CD4-positive, alpha-beta memory T cell (primary cell): Measurements from ENCODE around the gene ACAD9. TPM values are rescaled to one million over a fixed set of nuclear protein-coding genes. Genes with fewer than 3 reads are reported as not detected.
A peak's percentile ranks its signal among the peaks of the same experiment; 100 is the strongest.
"Not testable (repeated sequence)": the region's sequence is repeated elsewhere in the genome, so short reads cannot be mapped to it uniquely, and the experiment has no call there.

Source experiments
- CTCF ChIA-PET: fragments of 350-600 bp; sonication (Branson Sonifier 250); formaldehyde crosslinking; loops from one replicate; lab custom pipeline; 2021; ENCODE audit warnings: inconsistent platforms; ENCODE audit not compliant: partially characterized antibody; lab: Charles Lee
- POLR2A ChIA-PET: fragments of 350-600 bp; sonication (Branson Sonifier 250); formaldehyde crosslinking; loops from one replicate; lab custom pipeline; 2021; ENCODE audit not compliant: partially characterized antibody; lab: Charles Lee
- DNase-seq, 5 donors: peaks; one replicate each; pipeline versions ENCODE4 v3.0.0 to v3.0.0-alpha.2; 2020 to 2022; ENCODE audit warnings: mixed read lengths in 1 of 5
- H3K27ac ChIP-seq: one replicate; pipeline ENCODE4 v1.7.0; 2013; ENCODE audit warnings: low read depth, low read length
- H3K27me3 ChIP-seq: 2 replicates; pipeline ENCODE4 v1.7.0; 2013; ENCODE audit warnings: mild to moderate bottlenecking, low read length, moderate library complexity; ENCODE audit not compliant: insufficient read depth
- H3K36me3 ChIP-seq: 2 replicates; pipeline ENCODE4 v1.7.0; 2013; ENCODE audit warnings: mild to moderate bottlenecking, low read length, moderate library complexity; ENCODE audit not compliant: insufficient read depth
- H3K4me1 ChIP-seq: 2 replicates; pipeline ENCODE4 v1.7.0; 2013; ENCODE audit warnings: mild to moderate bottlenecking, low read length, moderate library complexity; ENCODE audit not compliant: insufficient read depth
- H3K4me3 ChIP-seq, 2 donors: one replicate each; pipeline ENCODE4 v1.7.0; 2013; ENCODE audit warnings: low read length in 2 of 2, mild to moderate bottlenecking in 1 of 2
- H3K9me3 ChIP-seq, 2 donors: one replicate each; pipeline ENCODE4 v1.7.0; 2013; ENCODE audit warnings: low read length in 2 of 2, control low read depth in 1 of 2; ENCODE audit not compliant: control insufficient read depth in 1 of 2
- H3K27ac Mint-ChIP-seq, 7 donors: one replicate each; pipeline ENCODE4 v1.8.0; 2020 to 2021; ENCODE audit warnings: mixed read lengths in 7 of 7, mild to moderate bottlenecking in 6 of 7, inconsistent platforms in 3 of 7, moderate library complexity in 3 of 7
- H3K27me3 Mint-ChIP-seq, 2 donors: one replicate each; pipeline ENCODE4 v1.8.0; 2020 to 2021; ENCODE audit warnings: mixed read lengths in 2 of 2
- H3K36me3 Mint-ChIP-seq, 2 donors: one replicate each; pipeline ENCODE4 v1.8.0; 2020 to 2021; ENCODE audit warnings: mixed read lengths in 2 of 2, inconsistent platforms in 1 of 2, mild to moderate bottlenecking in 1 of 2
- H3K4me1 Mint-ChIP-seq, 4 donors: one replicate each; pipeline ENCODE4 v1.8.0; 2020 to 2021; ENCODE audit warnings: mixed read lengths in 4 of 4, mild to moderate bottlenecking in 1 of 4
- H3K4me3 Mint-ChIP-seq, 8 donors: one replicate each; pipeline ENCODE4 v1.8.0; 2020 to 2021; ENCODE audit warnings: mixed read lengths in 8 of 8, mild to moderate bottlenecking in 7 of 8, moderate library complexity in 6 of 8, inconsistent platforms in 3 of 8
- H3K9me3 Mint-ChIP-seq, 8 donors: one replicate each; pipeline ENCODE4 v1.8.0; 2020 to 2021; ENCODE audit warnings: mixed read lengths in 8 of 8, mild to moderate bottlenecking in 5 of 8, inconsistent platforms in 3 of 8, moderate library complexity in 1 of 8
- intact Hi-C: fragments of 100-400 bp; cut with micrococcal nuclease; formaldehyde crosslinking; loops from one replicate; pipeline ENCODE4 v1.15.1; 2023
- polyA plus RNA-seq, 2 donors: library from polyadenylated mRNA; unstranded; fragments of 300-500 nt; fragmentation: Illumina TruSeq; gene quantifications; one replicate each; pipeline ENCODE4 v1.2.3, GENCODE V29; 2021
- total RNA-seq, 2 experiments: library from RNA; stranded (reverse); gene quantifications; one replicate each; pipeline ENCODE4 v1.2.3, GENCODE V29; 2021

ACAD9 gene
- total and polyA plus RNA-seq, 4 experiments from 2014 or later, result 12.9 to 62.2 (median 37.8) TPM

GRCh38 chr3:128919988-128920387 is 40.6 kb downstream of the ACAD9 start:
- no peak for DNase-seq
- Mint-ChIP-seq H3K4me1 (peaks cover 26 to 42% (median 37%) of the 10 kb centered on the region in 4 donors), H3K4me3 (no peak overlapping the region), H3K27ac (peak overlapping the region in 1 of 7 donors; percentile 58), H3K9me3 (peaks cover 0 to 8% (median under 1%) of the 10 kb centered on the region in 8 donors), H3K36me3 (peaks cover 15 to 37% of the 10 kb centered on the region in 2 donors), H3K27me3 (no peaks in the 10 kb centered on the region)
- Histone ChIP-seq H3K27ac (no peak overlapping the region), H3K9me3 (no peaks in the 10 kb centered on the region), H3K4me1 (peaks cover 20% of the 10 kb centered on the region), H3K36me3 (no peaks in the 10 kb centered on the region), H3K27me3 (no peaks in the 10 kb centered on the region), H3K4me3 (no peak overlapping the region)
- POLR2A ChIA-PET, result interaction anchor here (0.6 to 1.0 kb wide), 2 partner anchors 131 to 239 kb away, joined by 3 read pairs; no protein-coding TSS in a partner anchor
- CTCF ChIA-PET, result no interaction called here
- intact Hi-C loops, result no loop called here

GRCh38 chr3:128922804-128923459 is 43.5 kb downstream of the ACAD9 start:
- H3K4me3 ChIP-seq, result peak overlapping the region; percentile 29 to 74
- peak; percentile 55 to 64 (median 57) for DNase-seq
- peaks cover 20% of the 10 kb centered on the region for H3K4me1 ChIP-seq
- intact Hi-C loops, result loop anchor here (1.0 to 2.0 kb wide), 6 partner anchors 44 to 306 kb away; partner anchors contain the start of gene ACAD9
- H3K27me3 ChIP-seq, result no peaks in the 10 kb centered on the region
- Mint-ChIP-seq H3K27me3 (no peaks in the 10 kb centered on the region), H3K4me3 (peak overlapping the region; percentile 82 to 90 (median 85)), H3K4me1 (peaks cover 26 to 45% (median 37%) of the 10 kb centered on the region in 4 donors), H3K36me3 (peaks cover 4 to 21% of the 10 kb centered on the region in 2 donors), H3K9me3 (peaks cover 0 to 8% (median under 1%) of the 10 kb centered on the region in 8 donors), H3K27ac (peak overlapping the region; percentile 70 to 91 (median 88))
- H3K36me3 ChIP-seq, result no peaks in the 10 kb centered on the region
- no peak overlapping the region for H3K27ac ChIP-seq
- no peaks in the 10 kb centered on the region for H3K9me3 ChIP-seq
- CTCF ChIA-PET, result interaction anchor here (0.9 to 5.2 kb wide), 15 partner anchors 11 to 305 kb away, joined by 3 to 66 read pairs (median 5); partner anchors contain the start of gene ACAD9
- POLR2A ChIA-PET, result interaction anchor here (0.8 to 2.7 kb wide), 14 partner anchors 10 to 393 kb away, joined by 3 to 21 read pairs (median 4); partner anchors contain the start of genes ACAD9 and RAB43

- Mint-ChIP-seq H3K27me3 (no peaks in the 10 kb centered on the region), H3K36me3 (peaks cover 3 to 17% of the 10 kb centered on the region in 2 donors), H3K9me3 (peaks cover 0 to 8% (median under 1%) of the 10 kb centered on the region in 8 donors), H3K4me1 (peaks cover 26 to 45% (median 37%) of the 10 kb centered on the region in 4 donors), H3K27ac (peak overlapping the region; percentile 70 to 91 (median 88)), H3K4me3 (peak overlapping the region; percentile 82 to 90 (median 85))
- H3K4me1 ChIP-seq, result peaks cover 20% of the 10 kb centered on the region
- H3K36me3 ChIP-seq, result no peaks in the 10 kb centered on the region
- H3K4me3 ChIP-seq, result peak overlapping the region; percentile 29 to 74
- intact Hi-C loops, result loop anchor here (1.0 to 2.0 kb wide), 6 partner anchors 44 to 306 kb away; partner anchors contain the start of gene ACAD9
- H3K27ac ChIP-seq, result no peak overlapping the region
- no peaks in the 10 kb centered on the region for H3K27me3 ChIP-seq
- CTCF ChIA-PET, result interaction anchor here (0.9 to 5.2 kb wide), 17 partner anchors 10 to 309 kb away, joined by 3 to 66 read pairs (median 5); partner anchors contain the start of gene ACAD9
- POLR2A ChIA-PET, result interaction anchor here (0.8 to 2.7 kb wide), 12 partner anchors 9 to 306 kb away, joined by 3 to 21 read pairs (median 4); partner anchors contain the start of genes ACAD9 and RAB43
- peak in 4 of 5 donors; percentile 29 to 40 (median 34) for DNase-seq
- H3K9me3 ChIP-seq, result no peaks in the 10 kb centered on the region
These were observed 44.2 kb downstream of the ACAD9 start for GRCh38 chr3:128923576-128923975.

GRCh38 chr3:128923986-128924385 is 44.6 kb downstream of the ACAD9 start:
- not testable (repeated sequence) for H3K9me3 Mint-ChIP-seq, H3K27ac ChIP-seq, H3K27me3 ChIP-seq, H3K27me3 Mint-ChIP-seq, DNase-seq, H3K36me3 ChIP-seq, H3K9me3 ChIP-seq
- peaks cover 26 to 45% (median 37%) of the 10 kb centered on the region in 4 donors for H3K4me1 Mint-ChIP-seq
- peak overlapping the region; percentile 70 to 91 (median 87) for H3K27ac Mint-ChIP-seq
- H3K4me1 ChIP-seq, result peaks cover 20% of the 10 kb centered on the region
- peak overlapping the region in 1 of 2 donors; percentile 74 for H3K4me3 ChIP-seq
- CTCF ChIA-PET, result interaction anchor here (0.7 to 5.2 kb wide), 16 partner anchors 12 to 310 kb away, joined by 3 to 66 read pairs (median 5); partner anchors contain the start of gene ACAD9
- POLR2A ChIA-PET, result interaction anchor here (0.8 to 2.7 kb wide), 10 partner anchors 9 to 306 kb away, joined by 3 to 21 read pairs (median 6); partner anchors contain the start of genes ACAD9 and RAB43
- peak overlapping the region; percentile 82 to 90 (median 85) for H3K4me3 Mint-ChIP-seq
- intact Hi-C loops, result loop anchor here (1.0 to 2.0 kb wide), 6 partner anchors 45 to 307 kb away; partner anchors contain the start of gene ACAD9
- H3K36me3 Mint-ChIP-seq, result peaks cover 1 to 15% of the 10 kb centered on the region in 2 donors

GRCh38 chr3:128929364-128929763 is 49.9 kb downstream of the ACAD9 start:
- Mint-ChIP-seq H3K4me1 (peaks cover 0 to 9% (median 3%) of the 10 kb centered on the region in 4 donors), H3K36me3 (no peaks in the 10 kb centered on the region)

GRCh38 chr3:128931046-128931445 is 51.6 kb downstream of the ACAD9 start:
- H3K27ac ChIP-seq, result no peak overlapping the region
- peaks cover 0 to 2% (median 0%) of the 10 kb centered on the region in 8 donors for H3K9me3 Mint-ChIP-seq
- H3K4me3 Mint-ChIP-seq, result no peak overlapping the region
- peaks cover 3 to 4% of the 10 kb centered on the region in 2 donors for H3K27me3 Mint-ChIP-seq
- H3K36me3 Mint-ChIP-seq, result no peaks in the 10 kb centered on the region
- POLR2A ChIA-PET, result no interaction called here
- H3K4me3 ChIP-seq, result no peak overlapping the region
- CTCF ChIA-PET, result no interaction called here
- intact Hi-C loops, result no loop called here
- no peaks in the 10 kb centered on the region for H3K27me3 ChIP-seq
- no peaks in the 10 kb centered on the region for H3K9me3 ChIP-seq
- no peaks in the 10 kb centered on the region for H3K4me1 Mint-ChIP-seq
- H3K4me1 ChIP-seq, result no peaks in the 10 kb centered on the region
- no peak for DNase-seq
- H3K36me3 ChIP-seq, result no peaks in the 10 kb centered on the region
- no peak overlapping the region for H3K27ac Mint-ChIP-seq

More at GRCh38 chr3:128929364-128929763, 49.9 kb downstream of the ACAD9 start:
- Histone ChIP-seq H3K4me3 (no peak overlapping the region), H3K9me3 (no peaks in the 10 kb centered on the region), H3K4me1 (no peaks in the 10 kb centered on the region), H3K27me3 (no peaks in the 10 kb centered on the region), H3K27ac (no peak overlapping the region), H3K36me3 (no peaks in the 10 kb centered on the region)
- Mint-ChIP-seq H3K27ac (no peak overlapping the region), H3K27me3 (peaks cover 0 to 3% of the 10 kb centered on the region in 2 donors), H3K9me3 (peaks cover 0 to 2% (median 0%) of the 10 kb centered on the region in 8 donors), H3K4me3 (no peak overlapping the region)
- CTCF ChIA-PET, result no interaction called here
- POLR2A ChIA-PET, result no interaction called here
- intact Hi-C loops, result no loop called here
- no peak for DNase-seq
